ENCODE data around the gene AP1S3. TPM values are rescaled to one million over a fixed set of nuclear protein-coding genes. Genes with fewer than 3 reads are reported as not detected.

Gene AP1S3
- 1.9 and 2.1 TPM in 2 replicates for polyA plus RNA-seq (2011; rRNA removed)
- polyA minus RNA-seq (2011; rRNA and poly(A)+ RNA removed): 0.28 and 0.67 TPM in 2 replicates

DNA sequence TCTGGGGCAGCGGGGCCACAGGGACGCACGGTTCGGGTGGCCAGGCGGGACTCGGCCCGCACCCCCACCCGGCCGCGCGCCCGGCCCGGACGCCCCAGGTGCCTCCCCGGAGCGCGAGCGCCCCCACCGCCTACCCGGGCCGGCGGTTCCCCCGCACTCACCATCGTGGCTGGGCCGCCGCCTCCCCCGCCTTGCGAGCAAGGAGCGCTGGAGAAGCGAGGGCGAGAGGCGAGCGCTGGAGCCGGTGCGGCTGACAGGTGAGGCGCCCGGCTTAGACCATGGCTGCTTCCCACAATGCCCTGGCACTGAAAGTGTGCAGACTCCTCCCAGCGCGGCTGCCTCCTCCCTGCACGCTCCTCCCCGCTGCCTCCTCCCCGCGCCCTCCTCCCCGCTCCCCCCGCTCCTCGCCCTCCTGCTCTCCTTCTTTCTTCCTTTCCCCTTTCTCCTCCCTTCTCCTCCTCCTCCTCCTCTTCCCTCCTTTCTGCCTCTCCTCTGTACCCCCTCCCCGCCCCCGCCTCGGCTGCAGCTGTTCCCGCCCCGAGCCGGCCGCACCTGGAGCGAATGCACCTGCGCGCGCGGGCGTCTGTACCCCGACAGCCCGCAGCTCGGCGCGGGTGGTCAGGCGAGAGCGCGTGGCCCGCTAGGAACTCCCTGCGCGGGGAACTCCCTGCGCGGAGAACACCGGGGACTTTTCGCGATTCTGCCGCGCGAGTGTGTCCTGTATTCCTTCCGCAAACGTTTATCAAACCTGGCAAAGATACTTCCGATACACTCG lies at the start of gene AP1S3:
TSS of gene AP1S3 (minus strand) at position 296 of the 775 bp plus-strand sequence. CDS start at position 164, 132 bp downstream.
- POLR2A ChIA-PET: no interaction called here
- Histone ChIP-seq H3K27me3 (ENCODE audit: control insufficient read depth, insufficient read depth, low read length) (no peaks in the 10 kb centered on the region), H3K4me3 (ENCODE audit: low read depth, low read length) (peak within 1 kb of the TSS; percentile 64), H3K36me3 (ENCODE audit: control insufficient read depth, insufficient read depth, low read length) (no peaks in the 10 kb centered on the region)
- CTCF ChIA-PET: interaction anchor here (1.0 kb wide), 1 partner anchor 9 kb away, joined by 3 read pairs; no protein-coding TSS in a partner anchor
- TF ChIP-seq, protein P1, sequence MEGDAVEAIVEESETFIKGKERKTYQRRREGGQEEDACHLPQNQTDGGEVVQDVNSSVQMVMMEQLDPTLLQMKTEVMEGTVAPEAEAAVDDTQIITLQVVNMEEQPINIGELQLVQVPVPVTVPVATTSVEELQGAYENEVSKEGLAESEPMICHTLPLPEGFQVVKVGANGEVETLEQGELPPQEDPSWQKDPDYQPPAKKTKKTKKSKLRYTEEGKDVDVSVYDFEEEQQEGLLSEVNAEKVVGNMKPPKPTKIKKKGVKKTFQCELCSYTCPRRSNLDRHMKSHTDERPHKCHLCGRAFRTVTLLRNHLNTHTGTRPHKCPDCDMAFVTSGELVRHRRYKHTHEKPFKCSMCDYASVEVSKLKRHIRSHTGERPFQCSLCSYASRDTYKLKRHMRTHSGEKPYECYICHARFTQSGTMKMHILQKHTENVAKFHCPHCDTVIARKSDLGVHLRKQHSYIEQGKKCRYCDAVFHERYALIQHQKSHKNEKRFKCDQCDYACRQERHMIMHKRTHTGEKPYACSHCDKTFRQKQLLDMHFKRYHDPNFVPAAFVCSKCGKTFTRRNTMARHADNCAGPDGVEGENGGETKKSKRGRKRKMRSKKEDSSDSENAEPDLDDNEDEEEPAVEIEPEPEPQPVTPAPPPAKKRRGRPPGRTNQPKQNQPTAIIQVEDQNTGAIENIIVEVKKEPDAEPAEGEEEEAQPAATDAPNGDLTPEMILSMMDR (IDR thresholded peaks at IDR 0.05; ENCODE audit: insufficient read depth, low read depth, low read length): no peak
- DNase-seq (ENCODE audit: low read depth): no peak

DNA sequence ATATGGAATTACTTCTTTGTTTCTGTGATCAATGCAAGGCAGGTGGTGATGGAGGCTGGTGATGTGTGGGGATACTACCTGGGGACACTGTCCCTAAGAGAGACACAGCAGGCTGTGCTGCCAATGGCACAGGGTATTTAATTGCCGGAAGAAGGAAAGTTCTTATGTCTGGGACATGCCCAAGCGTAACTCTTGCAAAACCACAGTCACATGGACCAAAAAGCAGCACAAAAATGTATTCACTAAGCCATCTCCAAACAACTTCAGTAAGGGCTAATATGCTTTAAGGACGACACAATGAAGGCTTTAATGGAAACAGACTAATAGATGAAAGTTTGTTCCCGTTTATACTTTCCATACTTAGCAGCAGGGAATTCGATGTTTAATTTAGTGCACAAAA lies 49.7 kb upstream of the AP1S3 start:
- peaks cover 9% of the 10 kb centered on the region; the same call in 1 of the 2 replicates for H3K36me3 ChIP-seq (ENCODE audit: control insufficient read depth, insufficient read depth, low read length)
- no peak overlapping the region for H3K4me3 ChIP-seq (ENCODE audit: low read depth, low read length)
- TF ChIP-seq, protein P1 (IDR thresholded peaks at IDR 0.05; ENCODE audit: insufficient read depth, low read depth, low read length): no peak
- POLR2A ChIA-PET: no interaction called here
- DNase-seq (ENCODE audit: low read depth): no peak
- CTCF ChIA-PET: no interaction called here
- H3K27me3 ChIP-seq (ENCODE audit: control insufficient read depth, insufficient read depth, low read length): no peaks in the 10 kb centered on the region

DNA sequence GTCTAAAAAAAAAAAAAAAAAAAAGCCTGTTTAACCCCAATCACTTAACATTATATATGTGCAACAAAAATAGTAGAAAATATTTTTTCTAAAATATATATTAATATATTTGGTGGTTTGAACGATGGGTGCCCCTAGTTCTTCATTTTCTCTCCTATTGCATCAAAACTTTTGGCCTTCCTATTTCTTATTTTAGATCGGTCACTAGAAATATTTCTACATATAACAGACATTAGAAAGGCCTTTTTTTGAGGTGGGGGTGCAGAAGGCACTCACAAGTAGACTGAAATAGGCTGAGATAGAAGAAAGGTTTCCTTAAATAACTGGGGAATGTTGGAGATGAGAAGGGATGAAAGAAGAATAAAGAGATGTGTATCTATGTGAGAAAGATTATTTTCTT lies 49.3 kb upstream of the AP1S3 start:
- CTCF ChIA-PET: no interaction called here
- POLR2A ChIA-PET: no interaction called here
- no peak for DNase-seq (ENCODE audit: low read depth)
- Histone ChIP-seq H3K27me3 (ENCODE audit: control insufficient read depth, insufficient read depth, low read length) (no peaks in the 10 kb centered on the region), H3K4me3 (ENCODE audit: low read depth, low read length) (no peak overlapping the region), H3K36me3 (ENCODE audit: control insufficient read depth, insufficient read depth, low read length) (peaks cover 10% of the 10 kb centered on the region)
- TF ChIP-seq, protein P1 (IDR thresholded peaks at IDR 0.05; ENCODE audit: insufficient read depth, low read depth, low read length): no peak

DNA sequence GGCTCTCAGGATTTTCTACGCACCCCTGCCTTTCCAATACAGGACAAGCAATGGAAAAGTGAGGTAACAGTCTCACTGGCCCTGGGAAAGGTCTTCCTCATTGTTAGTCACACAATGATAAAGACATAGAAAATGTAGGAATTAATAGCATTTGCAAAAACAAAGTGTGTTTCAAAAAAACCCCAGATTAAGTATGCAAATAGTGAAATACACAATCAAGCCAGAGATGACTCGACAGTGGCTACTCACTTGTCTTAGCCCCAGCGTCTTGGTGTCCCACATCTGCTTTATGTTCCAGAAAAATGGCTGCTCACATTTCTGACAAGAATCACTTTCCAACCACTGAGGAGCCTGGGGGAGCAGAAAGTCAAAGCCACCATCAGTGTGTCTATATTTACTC lies 47.0 kb upstream of the AP1S3 start:
- TF ChIP-seq, protein P1 (IDR thresholded peaks at IDR 0.05; ENCODE audit: insufficient read depth, low read depth, low read length): no peak

DNA sequence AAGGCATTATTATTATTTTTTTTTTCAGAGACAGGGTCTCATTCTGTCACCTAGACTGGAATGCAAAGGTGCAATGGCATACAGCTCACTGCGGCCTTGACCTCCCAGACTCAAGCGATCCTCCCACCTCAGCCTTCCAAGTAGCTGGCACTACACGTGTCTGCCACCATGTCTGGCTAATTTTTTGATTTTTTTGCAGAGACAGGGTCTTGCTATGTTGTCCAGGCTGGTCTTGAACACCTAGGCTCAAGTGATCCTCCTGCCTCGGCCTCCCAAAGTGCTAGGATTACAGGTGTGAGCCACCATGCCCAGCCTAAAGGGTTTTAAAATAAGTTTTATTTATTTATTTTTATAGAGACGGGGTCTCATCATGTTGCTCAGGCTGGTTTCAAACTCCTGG lies 45.3 kb upstream of the AP1S3 start:
- H3K4me3 ChIP-seq (ENCODE audit: low read depth, low read length): no peak overlapping the region
- ChIA-PET CTCF (no interaction called here), POLR2A (no interaction called here)
- H3K36me3 ChIP-seq (ENCODE audit: control insufficient read depth, insufficient read depth, low read length): peaks cover 21% of the 10 kb centered on the region
- DNase-seq (ENCODE audit: low read depth): no peak
- no peaks in the 10 kb centered on the region for H3K27me3 ChIP-seq (ENCODE audit: control insufficient read depth, insufficient read depth, low read length)
- TF ChIP-seq, protein P1 (IDR thresholded peaks at IDR 0.05; ENCODE audit: insufficient read depth, low read depth, low read length): no peak

More for the DNA sequence above, 47.0 kb upstream of the AP1S3 start:
- peaks cover 19% of the 10 kb centered on the region for H3K36me3 ChIP-seq (ENCODE audit: control insufficient read depth, insufficient read depth, low read length)
- ChIA-PET CTCF (no interaction called here), POLR2A (no interaction called here)
- DNase-seq (ENCODE audit: low read depth): no peak
- H3K4me3 ChIP-seq (ENCODE audit: low read depth, low read length): no peak overlapping the region
- no peaks in the 10 kb centered on the region for H3K27me3 ChIP-seq (ENCODE audit: control insufficient read depth, insufficient read depth, low read length)

All from BJ (cell line).